Cardiac muscle cell (in vitro differentiated cells and primary cell): ENCODE data around the gene LRP1B. TPM values are rescaled to one million over a fixed set of nuclear protein-coding genes. Genes with fewer than 3 reads are reported as not detected.

Source experiments
- DNase-seq, 2 donors: peaks; one replicate each; pipeline versions ENCODE4 v3.0.0 to v3.0.0-alpha.2; 2010 to 2017; ENCODE audit warnings: low read depth in 1 of 2, low spot score in 1 of 2
- H3K27ac ChIP-seq: fragments of 200-600 bp; sonication (generic); 2 replicates; pipeline ENCODE4 v1.5.1; 2016
- H3K27me3 ChIP-seq: fragments of 200-600 bp; sonication (generic); 2 replicates; pipeline ENCODE4 v1.6.0; 2016; ENCODE audit warnings: control low read depth
- H3K36me3 ChIP-seq: fragments of 200-600 bp; sonication (generic); 2 replicates; pipeline ENCODE4 v1.5.1; 2016; ENCODE audit warnings: control low read depth
- H3K4me1 ChIP-seq: fragments of 200-600 bp; sonication (generic); 2 replicates; pipeline ENCODE4 v1.8.1; 2017; ENCODE audit warnings: low read depth, mild to moderate bottlenecking, mixed run types
- H3K4me3 ChIP-seq: fragments of 200-600 bp; sonication (generic); 2 replicates; pipeline ENCODE4 v1.5.1; 2016; ENCODE audit warnings: mild to moderate bottlenecking
- H3K9me3 ChIP-seq: fragments of 200-600 bp; sonication (generic); 2 replicates; pipeline ENCODE4 v1.5.1; 2017; ENCODE audit warnings: low read depth, mild to moderate bottlenecking, control low read depth
- CTCF ChIP-seq: IDR thresholded peaks from 2 replicates; pipeline ENCODE4 v1.5.1; 2012; ENCODE audit warnings: low read depth, mild to moderate bottlenecking, low read length
- polyA plus RNA-seq: library from polyadenylated mRNA; unstranded; fragments of >200 nt; fragmentation: Nextera tagmentation; extraction: Ambion mirVana; gene quantifications from 2 replicates; pipeline ENCODE4 v1.2.1, GENCODE V29; 2016
- total RNA-seq: library from RNA; depleted of rRNA; stranded (reverse); fragments of >200 nt; gene quantifications from 2 replicates; pipeline ENCODE4 v1.2.3, GENCODE V29; 2016

LRP1B gene
- total and polyA plus RNA-seq, 2 experiments from 2014 or later, result 1.2 to 2.5 TPM

DNA sequence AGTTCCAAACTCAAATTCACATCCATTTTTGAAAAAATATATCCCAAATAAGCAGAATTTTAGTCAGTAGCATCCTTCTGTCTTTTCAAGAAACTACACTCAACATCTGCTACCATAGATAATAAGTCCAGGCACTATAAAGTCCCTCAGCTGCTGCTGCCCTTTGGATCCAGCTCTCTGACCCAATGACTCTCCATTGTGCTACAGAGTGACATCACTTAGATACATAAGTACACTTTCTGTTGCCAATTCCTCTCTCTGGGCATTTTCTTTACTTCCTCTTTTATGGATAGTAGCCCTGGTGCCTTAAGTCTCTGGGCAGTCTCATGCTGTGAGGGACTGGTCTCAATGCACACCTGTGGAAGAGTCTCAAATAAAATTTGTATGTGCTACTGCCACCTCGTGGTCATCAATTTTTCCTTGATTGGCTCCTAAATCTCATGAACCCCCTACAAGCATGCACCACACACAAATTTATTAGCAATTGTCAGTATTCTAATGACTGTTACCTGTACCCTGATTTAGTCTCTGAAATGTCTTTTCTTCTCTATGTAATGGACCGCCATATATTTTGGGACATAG is 219.2 kb downstream of the LRP1B start:
- H3K4me3 ChIP-seq, result no peak overlapping the region
- H3K9me3 ChIP-seq, result no peaks in the 10 kb centered on the region
- peak; percentile 28 to 69 for DNase-seq
- no peaks in the 10 kb centered on the region for H3K27me3 ChIP-seq
- H3K27ac ChIP-seq, result no peak overlapping the region
- peak; percentile 34 for TF ChIP-seq CTCF
- no peaks in the 10 kb centered on the region for H3K4me1 ChIP-seq
- no peaks in the 10 kb centered on the region for H3K36me3 ChIP-seq

- Histone ChIP-seq H3K36me3 (no peaks in the 10 kb centered on the region), H3K4me3 (no peak overlapping the region), H3K27me3 (no peaks in the 10 kb centered on the region), H3K9me3 (no peaks in the 10 kb centered on the region), H3K4me1 (no peaks in the 10 kb centered on the region), H3K27ac (no peak overlapping the region)
- TF ChIP-seq CTCF, result no peak
- DNase-seq, result no peak
Measured at GRCh38 chr2:141906678-141907077, 224.1 kb downstream of the LRP1B start.

- Histone ChIP-seq H3K27ac (no peak overlapping the region), H3K4me1 (no peaks in the 10 kb centered on the region), H3K36me3 (no peaks in the 10 kb centered on the region), H3K4me3 (no peak overlapping the region), H3K9me3 (no peaks in the 10 kb centered on the region), H3K27me3 (no peaks in the 10 kb centered on the region)
- no peak for TF ChIP-seq CTCF
- DNase-seq, result no peak
Measured at GRCh38 chr2:141900826-141901225, 230.0 kb downstream of the LRP1B start.

GRCh38 chr2:141899740-141900139 is 231.1 kb downstream of the LRP1B start:
- no peaks in the 10 kb centered on the region for H3K36me3 ChIP-seq
- DNase-seq, result peak in 1 of 2 donors; percentile 17
- H3K4me1 ChIP-seq, result no peaks in the 10 kb centered on the region
- H3K9me3 ChIP-seq, result no peaks in the 10 kb centered on the region
- TF ChIP-seq CTCF, result no peak
- H3K27me3 ChIP-seq, result no peaks in the 10 kb centered on the region
- no peak overlapping the region for H3K27ac ChIP-seq
- H3K4me3 ChIP-seq, result no peak overlapping the region

DNA sequence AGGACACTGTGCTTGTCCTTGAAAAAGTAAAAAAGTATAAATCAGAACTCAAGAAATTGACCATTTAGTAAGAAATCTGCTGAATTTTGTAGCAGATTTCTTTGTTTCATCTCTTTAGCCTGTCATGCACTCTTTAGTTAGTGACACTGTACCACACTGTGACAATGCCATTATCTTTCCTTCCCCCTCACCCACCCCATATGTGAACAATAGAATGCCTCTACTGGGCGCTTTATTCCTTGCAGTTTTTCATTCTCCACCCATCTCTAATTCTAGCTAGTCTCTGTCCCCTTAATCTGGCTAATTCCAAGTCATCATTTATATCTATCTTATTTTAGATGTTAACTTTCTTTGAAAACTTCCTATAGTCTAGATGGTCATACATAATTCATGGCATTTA is 241.0 kb downstream of the LRP1B start:
- Histone ChIP-seq H3K36me3 (no peaks in the 10 kb centered on the region), H3K27me3 (no peaks in the 10 kb centered on the region), H3K9me3 (no peaks in the 10 kb centered on the region), H3K4me1 (peaks cover 4% of the 10 kb centered on the region), H3K4me3 (no peak overlapping the region), H3K27ac (no peak overlapping the region)
- no peak for DNase-seq
- TF ChIP-seq CTCF, result no peak

DNA sequence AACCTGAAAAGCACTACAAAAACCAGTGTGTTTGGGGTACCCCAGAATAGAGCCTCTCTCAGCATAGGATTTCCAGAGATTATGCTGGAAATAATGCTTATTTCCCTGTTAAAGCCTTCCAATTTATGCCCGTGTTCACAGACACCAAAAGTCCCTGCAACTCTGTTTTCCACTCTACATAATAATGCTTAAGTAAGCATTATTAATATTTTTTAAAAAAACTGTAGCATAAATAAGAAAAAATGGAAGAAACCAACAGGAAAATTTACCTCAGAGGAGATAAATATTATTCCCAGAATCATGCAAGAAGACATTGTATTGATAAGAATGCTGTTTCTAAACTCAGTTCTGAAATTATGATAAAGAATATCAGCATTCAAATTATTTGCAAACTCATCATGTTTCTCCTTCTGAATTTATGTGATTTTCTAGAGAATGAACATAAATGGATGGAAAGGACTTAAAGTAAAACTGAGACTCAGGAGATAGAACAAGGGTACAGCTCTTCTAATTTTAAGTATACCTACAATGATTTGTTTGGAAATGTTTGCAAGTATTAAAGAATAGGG is 241.7 kb downstream of the LRP1B start:
- Histone ChIP-seq H3K27ac (no peak overlapping the region), H3K36me3 (no peaks in the 10 kb centered on the region), H3K4me1 (peaks cover 4% of the 10 kb centered on the region), H3K4me3 (no peak overlapping the region), H3K9me3 (no peaks in the 10 kb centered on the region), H3K27me3 (no peaks in the 10 kb centered on the region)
- DNase-seq, result no peak
- no peak for TF ChIP-seq CTCF
